Measurements from ENCODE around the gene ISG15.

Gene ISG15

GRCh38 chr1:1062348-1063163 is 49.3 kb downstream of the ISG15 start:
- DNase-seq: no peak

GRCh38 chr1:1063261-1063944 is 50.1 kb downstream of the ISG15 start:
- no peak for DNase-seq

All from activated CD8-positive, alpha-beta memory T cell treated with anti-CD3 and anti-CD28 coated beads, Interleukin-2, amount 50 U/mL, for 4 hours (primary cell).